Stomach (tissue), 9 donors: ENCODE data around the gene EIF4G3. TPM values are rescaled to one million over a fixed set of nuclear protein-coding genes. Genes with fewer than 3 reads are reported as not detected.
"Not testable (repeated sequence)": the region's sequence is repeated elsewhere in the genome, so short reads cannot be mapped to it uniquely, and the experiment has no call there.

Experiments used
- DNase-seq, 2 donors: peaks; one replicate each; pipeline versions ENCODE4 v3.0.0 to v3.0.0-alpha.2; 2013 to 2019
- H3K27ac ChIP-seq, 5 donors: fragments of 200-600 bp in 4 of 5; sonication (generic) in 4 of 5; one replicate each; pipeline ENCODE4 v1.5.1; 2013 to 2019; ENCODE audit warnings: mild to moderate bottlenecking in 1 of 5, moderate library complexity in 1 of 5
- H3K27me3 ChIP-seq, 3 donors: fragments of 200-600 bp; sonication (generic); one replicate each; pipeline ENCODE4 v1.5.1; 2017 to 2019; ENCODE audit warnings: mixed run types in 1 of 3
- H3K36me3 ChIP-seq, 4 donors: fragments of 200-600 bp; sonication (generic); 1 replicate in 3 of 4; 2 replicates in 1 of 4; pipeline ENCODE4 v1.5.1; 2016 to 2019
- H3K4me1 ChIP-seq, 4 donors: fragments of 200-600 bp; sonication (generic); one replicate each; pipeline ENCODE4 v1.5.1; 2016 to 2019
- H3K4me3 ChIP-seq, 4 donors: fragments of 200-600 bp; sonication (generic) in 3 of 4; one replicate each; pipeline ENCODE4 v1.5.1; 2016 to 2019; ENCODE audit warnings: mild to moderate bottlenecking in 1 of 4
- H3K9me3 ChIP-seq, 4 donors: fragments of 200-600 bp; sonication (generic); one replicate each; pipeline ENCODE4 v1.5.1; 2016 to 2019
- CTCF ChIP-seq, 7 experiments: fragments of 450-650 bp in 4 of 7; fragments of 200-600 bp in 3 of 7; sonication (generic) in 3 of 7; IDR thresholded peaks; one replicate each; pipeline ENCODE4 v1.5.1; 2016 to 2019; ENCODE audit warnings: antibody characterized with exemption in 7 of 7, control low read depth in 2 of 7, mild to moderate bottlenecking in 1 of 7
- EP300 ChIP-seq: sonication (generic); formaldehyde crosslinking; IDR thresholded peaks from one replicate; pipeline ENCODE4 v1.6.1; 2017; ENCODE audit warnings: antibody characterized with exemption
- POLR2A ChIP-seq, 4 donors: fragments of 450-650 bp; IDR thresholded peaks; one replicate each; pipeline ENCODE4 v1.6.1; 2016; ENCODE audit warnings: antibody characterized with exemption in 4 of 4, control low read depth in 2 of 4, mild to moderate bottlenecking in 1 of 4, moderate library complexity in 1 of 4
- POLR2AphosphoS5 ChIP-seq, 3 donors: sonication (generic); formaldehyde crosslinking; IDR thresholded peaks; one replicate each; pipeline ENCODE4 v1.6.1; 2016; ENCODE audit warnings: antibody characterized with exemption in 3 of 3
- WGBS, 5 donors: extraction: QIAGEN DNeasy Blood & Tissue Kit in 3 of 5; methylation state at CpG; one replicate each; pipeline versions ENCODE4 v1.1.5 to v1.1.7; 2013 to 2018; 5-methylcytosine and 5-hydroxymethylcytosine counted together
- intact Hi-C: fragments of 100-400 bp; cut with DNase I; formaldehyde crosslinking; loops from one replicate; pipeline ENCODE4 v1.15.1; 2023; ENCODE audit warnings: low total_unique reads
- polyA plus RNA-seq, 3 donors: library from polyadenylated mRNA; stranded (reverse); fragments of 200-250 nt; gene quantifications; one replicate each; pipeline ENCODE4 v1.2.3, GENCODE V29; 2013
- total RNA-seq, 5 donors: library from RNA; depleted of rRNA; stranded (reverse); fragments of >200 nt; gene quantifications; one replicate each; pipeline versions ENCODE4 v1.1.0 to v1.2.3, GENCODE V29; 2014 to 2016
- donor health status: healthy with polysubstance abuse.
- donor health status: Bipolar disorder and iron deficiency.
- donor health status: healthy.

Gene EIF4G3
- total and polyA plus RNA-seq, 8 donors: 6.3 to 63.3 (median 44.7) TPM

- Histone ChIP-seq H3K9me3 (no peaks in the 10 kb centered on the region), H3K4me1 (no peaks in the 10 kb centered on the region), H3K27me3 (no peaks in the 10 kb centered on the region), H3K36me3 (peaks cover 4 to 29% (median 16%) of the 10 kb centered on the region in 4 donors), H3K4me3 (no peak overlapping the region), H3K27ac (no peak overlapping the region)
- TF ChIP-seq POLR2A (IDR thresholded peaks at IDR 0.05): no peak
- TF ChIP-seq CTCF (IDR thresholded peaks at IDR 0.05): no peak
- no peak for TF ChIP-seq EP300
- TF ChIP-seq POLR2AphosphoS5 (IDR thresholded peaks at IDR 0.05): no peak
- no peak for DNase-seq
- intact Hi-C loops: no loop called here
These were observed 246.3 kb downstream of the EIF4G3 start for GRCh38 chr1:20930427-20930826.

GRCh38 chr1:20928146-20928545 is 248.6 kb downstream of the EIF4G3 start:
- intact Hi-C loops: no loop called here
- Histone ChIP-seq H3K4me3 (no peak overlapping the region), H3K36me3 (peaks cover 4 to 27% (median 15%) of the 10 kb centered on the region in 4 donors), H3K27ac (no peak overlapping the region), H3K4me1 (no peaks in the 10 kb centered on the region), H3K9me3 (no peaks in the 10 kb centered on the region), H3K27me3 (no peaks in the 10 kb centered on the region)
- 83 to 96% (median 95%) methylated on average over 4 of the region's 4 CpGs for WGBS, 5 donors
- no peak for DNase-seq
- TF ChIP-seq POLR2A (IDR thresholded peaks at IDR 0.05): no peak
- no peak for TF ChIP-seq EP300
- TF ChIP-seq CTCF (IDR thresholded peaks at IDR 0.05): no peak
- no peak for TF ChIP-seq POLR2AphosphoS5 (IDR thresholded peaks at IDR 0.05)

- 82 to 93% (median 88%) methylated on average over 3 of the region's 3 CpGs for WGBS, 5 donors
- TF ChIP-seq EP300: no peak
- TF ChIP-seq CTCF (IDR thresholded peaks at IDR 0.05): no peak
- TF ChIP-seq POLR2AphosphoS5 (IDR thresholded peaks at IDR 0.05): no peak
- TF ChIP-seq POLR2A (IDR thresholded peaks at IDR 0.05): no peak
- Histone ChIP-seq H3K4me3 (no peak overlapping the region), H3K36me3 (peaks cover 0 to 8% (median 0%) of the 10 kb centered on the region in 4 donors), H3K27me3 (no peaks in the 10 kb centered on the region), H3K4me1 (no peaks in the 10 kb centered on the region), H3K27ac (no peak overlapping the region), H3K9me3 (no peaks in the 10 kb centered on the region)
- intact Hi-C loops: no loop called here
- DNase-seq: no peak
These were observed 255.4 kb downstream of the EIF4G3 start for GRCh38 chr1:20921285-20921684.

- Histone ChIP-seq H3K9me3 (no peaks in the 10 kb centered on the region), H3K4me1 (no peaks in the 10 kb centered on the region), H3K36me3 (peaks cover 0 to 6% (median 0%) of the 10 kb centered on the region in 4 donors), H3K27ac (no peak overlapping the region), H3K4me3 (no peak overlapping the region), H3K27me3 (no peaks in the 10 kb centered on the region)
- intact Hi-C loops: no loop called here
- DNase-seq: no peak
- TF ChIP-seq POLR2AphosphoS5 (IDR thresholded peaks at IDR 0.05): no peak
- TF ChIP-seq CTCF (IDR thresholded peaks at IDR 0.05): no peak
- TF ChIP-seq POLR2A (IDR thresholded peaks at IDR 0.05): no peak
- no peak for TF ChIP-seq EP300
- WGBS, 5 donors: 84 to 98% (median 96%) methylated on average over 2 of the region's 2 CpGs
These were observed 263.5 kb downstream of the EIF4G3 start for GRCh38 chr1:20913242-20913641.

GRCh38 chr1:20907526-20907925 is 269.2 kb downstream of the EIF4G3 start:
- H3K27ac ChIP-seq, H3K9me3 ChIP-seq, H3K27me3 ChIP-seq, DNase-seq, H3K4me1 ChIP-seq, intact Hi-C loops, H3K4me3 ChIP-seq: not testable (repeated sequence)
- 89 to 100% (median 98%) methylated on average over 2 of the region's 2 CpGs for WGBS, 5 donors
- peaks cover 6 to 11% (median 9%) of the 10 kb centered on the region in 4 donors for H3K36me3 ChIP-seq
